Loucy (cell line): ENCODE data around the gene GSK3B.

Experiments used
- CTCF ChIP-seq: fragments of 200-600 bp; sonication (generic); conservative IDR thresholded peaks from 2 replicates; pipeline ENCODE4 v1.5.1; 2014; ENCODE audit warnings: mild to moderate bottlenecking, antibody characterized with exemption, low read length
- EZH2phosphoT487 ChIP-seq: fragments of 200-600 bp; IDR thresholded peaks from 2 replicates; pipeline ENCODE4 v1.6.1; 2018; ENCODE audit warnings: antibody characterized with exemption, mild to moderate bottlenecking, moderate library complexity, borderline replicate concordance

- TF ChIP-seq CTCF (no peak), EZH2phosphoT487 (no peak)
Measured at GRCh38 chr3:119834754-119835370, 259.4 kb downstream of the GSK3B start.
